NCI-H2029 (cell line): ENCODE data around the gene TAF6.

Source experiments
- DNase-seq: peaks from one replicate; lab custom pipeline; 2025; lab: John Stamatoyannopoulos, UW

Gene TAF6

GRCh38 chr7:100066953-100067352, 52.2 kb downstream of the TAF6 start:
- no peak for DNase-seq

- DNase-seq = no peak
Observed at GRCh38 chr7:100065452-100066186, 53.5 kb downstream of the TAF6 start.

GRCh38 chr7:100064162-100064561, 55.0 kb downstream of the TAF6 start:
- no peak for DNase-seq

GRCh38 chr7:100063376-100063775, 55.8 kb downstream of the TAF6 start:
- no peak for DNase-seq

GRCh38 chr7:100061518-100062193, 57.5 kb downstream of the TAF6 start:
- no peak for DNase-seq

GRCh38 chr7:100059251-100059739, 59.9 kb downstream of the TAF6 start:
- no peak for DNase-seq
